ENCODE data around the gene NACC2. TPM values are rescaled to one million over a fixed set of nuclear protein-coding genes. Genes with fewer than 3 reads are reported as not detected.

Gene NACC2
- total and polyA plus RNA-seq, 2 of the 8 experiments (the other 6 are each of a cell fraction or from before 2014, with no cell fraction given), result 8.3 to 14.0 TPM

DNA sequence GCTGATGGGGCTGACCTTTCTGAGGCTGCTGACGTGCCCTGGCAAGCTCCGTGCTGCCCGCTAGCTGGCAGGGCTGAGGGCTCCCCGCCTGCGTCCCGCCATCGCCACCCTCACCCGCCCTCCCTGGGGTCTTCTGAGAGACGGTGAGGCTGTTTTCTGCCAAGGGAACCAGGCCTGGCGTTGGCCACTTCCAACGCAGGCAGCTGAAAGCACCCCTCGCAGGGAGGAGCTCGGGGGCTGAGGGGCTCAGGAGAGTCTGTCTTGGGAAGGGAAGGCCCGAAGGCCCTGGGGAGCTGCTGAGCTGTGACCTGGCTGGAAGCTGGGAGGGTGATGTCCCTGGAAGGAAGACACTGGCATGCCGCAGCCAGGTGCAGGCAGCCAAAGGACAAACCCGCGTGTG, 33.3 kb upstream of the NACC2 start (continued):
- TF ChIP-seq SP1 (IDR thresholded peaks at IDR 0.05; ENCODE audit: low read depth, low read length), result no peak
